GM19238 (cell line): ENCODE measurements around the gene HAX1.
"Not testable (repeated sequence)": the region's sequence is repeated elsewhere in the genome, so short reads cannot be mapped to it uniquely, and the experiment has no call there.

Source experiments
- DNase-seq: peaks from one replicate; pipeline ENCODE4 v3.0.0; 2011; ENCODE audit warnings: low spot score; ENCODE audit not compliant: insufficient read length

Gene HAX1

GRCh38 chr1:154276797-154277196 lies 4.4 kb downstream of the HAX1 start:
- no peak for DNase-seq

GRCh38 chr1:154287591-154287990 lies 15.2 kb downstream of the HAX1 start:
- not testable (repeated sequence) for DNase-seq

DNA sequence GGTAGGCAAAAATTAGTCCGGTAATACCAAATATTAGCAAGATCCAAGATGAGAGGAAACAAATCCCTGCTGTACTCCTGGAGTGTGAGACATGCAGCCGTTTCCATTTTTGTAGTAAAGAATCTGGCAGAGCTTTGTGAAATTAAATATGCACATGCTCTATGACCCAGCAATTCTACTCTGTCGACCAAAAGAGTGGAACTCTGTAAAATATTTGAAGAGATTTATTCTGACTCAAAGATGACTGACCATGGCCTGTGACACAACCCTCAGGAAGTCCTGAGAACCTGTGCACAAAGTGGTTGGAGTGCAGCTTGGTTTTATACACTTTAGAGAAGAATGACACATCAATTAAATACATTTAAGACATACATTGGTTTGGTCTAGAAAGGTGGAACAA lies 16.2 kb downstream of the HAX1 start:
- no peak for DNase-seq

GRCh38 chr1:154290921-154291320 lies 18.5 kb downstream of the HAX1 start:
- DNase-seq = no peak

- no peak for DNase-seq
Observed at GRCh38 chr1:154295408-154296235, 23.2 kb downstream of the HAX1 start.

GRCh38 chr1:154301582-154301981 lies 29.2 kb downstream of the HAX1 start:
- no peak for DNase-seq

GRCh38 chr1:154304664-154305337 lies 32.4 kb downstream of the HAX1 start:
- no peak for DNase-seq

DNA sequence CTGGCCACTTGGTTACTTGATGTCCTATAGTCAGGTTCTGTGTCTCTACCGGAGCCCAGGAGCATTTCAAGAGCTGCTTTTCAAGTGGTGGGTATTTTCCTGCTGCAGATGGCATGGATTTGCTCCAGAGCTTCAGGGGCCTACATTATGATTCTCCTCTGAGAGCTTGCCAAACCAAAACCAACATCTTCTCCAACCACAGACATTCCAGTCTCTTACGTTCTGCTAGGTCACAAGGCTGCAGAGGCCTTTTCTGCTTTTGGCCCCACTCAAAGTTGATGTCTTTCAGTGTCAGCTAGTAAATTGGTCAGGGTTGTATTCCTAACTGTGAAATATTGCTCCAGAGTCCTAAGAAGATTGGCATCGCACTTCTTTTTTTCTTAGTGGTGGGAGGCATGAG lies 33.7 kb downstream of the HAX1 start:
- DNase-seq = no peak

DNA sequence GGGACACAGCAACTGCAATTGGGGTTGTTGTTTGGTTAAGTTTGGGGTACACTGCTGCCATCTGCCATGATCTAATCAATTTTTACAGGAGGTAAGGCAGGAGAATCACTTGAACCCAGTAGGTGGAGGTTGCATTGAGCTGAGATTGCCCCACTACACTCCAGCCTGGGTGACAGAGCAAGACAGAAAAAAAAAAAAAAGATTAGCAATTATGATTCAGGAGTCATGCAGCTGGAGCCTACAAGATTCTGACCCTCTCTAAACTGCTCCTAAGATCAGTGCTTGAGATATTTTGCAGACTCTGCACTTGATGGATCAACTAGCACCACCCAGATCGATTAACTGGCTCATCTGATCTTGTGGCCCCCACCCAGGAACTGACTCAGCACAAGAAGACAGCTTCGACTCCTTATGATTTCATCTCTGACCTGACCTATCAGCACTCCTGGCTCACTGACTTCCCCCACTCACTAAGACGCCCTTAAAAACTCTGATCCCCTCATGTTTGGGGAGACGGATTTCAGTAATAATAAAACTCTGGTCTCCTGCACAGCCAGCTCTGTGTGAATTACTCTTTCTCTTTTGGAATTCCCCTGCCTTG lies 35.3 kb downstream of the HAX1 start:
- DNase-seq = not testable (repeated sequence)

DNA sequence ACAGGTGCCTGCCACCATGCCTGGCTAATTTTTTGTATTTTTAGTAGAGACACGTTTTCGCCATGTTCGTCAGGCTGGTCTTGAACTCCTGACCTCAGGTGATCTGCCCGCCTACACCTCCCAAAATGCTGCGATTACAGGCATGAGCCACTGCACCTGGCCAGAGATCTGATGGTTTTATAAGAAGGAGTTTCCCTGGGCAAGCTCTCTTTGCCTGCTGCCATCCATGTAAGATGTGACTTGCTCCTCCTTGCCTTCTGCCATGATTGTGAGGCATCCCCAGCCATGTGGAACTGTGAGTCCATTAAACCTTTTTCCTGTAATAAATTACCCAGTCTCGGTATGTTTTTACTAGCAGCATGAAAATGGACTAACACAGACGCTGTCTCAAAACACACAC lies 36.7 kb downstream of the HAX1 start:
- DNase-seq = not testable (repeated sequence)

- not testable (repeated sequence) for DNase-seq
Observed at GRCh38 chr1:154312229-154313065, 40.0 kb downstream of the HAX1 start.

GRCh38 chr1:154313066-154313356 lies 40.6 kb downstream of the HAX1 start:
- no peak for DNase-seq

DNA sequence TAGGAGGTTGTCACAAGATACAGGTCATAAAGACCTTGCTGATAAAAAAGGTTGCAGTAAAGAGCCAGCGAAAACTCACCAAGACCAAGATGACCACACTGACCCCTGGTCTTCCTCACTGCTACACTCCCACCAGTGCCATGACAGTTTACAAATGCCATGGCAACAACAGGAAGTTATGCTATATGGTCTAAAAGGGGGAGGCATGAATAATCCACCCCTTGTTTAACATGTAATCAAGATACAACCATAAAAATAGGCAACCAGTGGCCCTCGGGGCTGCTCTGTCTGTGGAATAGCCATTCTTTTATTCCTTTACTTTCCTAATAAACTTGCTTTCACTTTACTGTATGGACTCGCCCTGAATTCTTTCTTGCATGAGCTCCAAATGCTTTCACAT lies 41.8 kb downstream of the HAX1 start:
- DNase-seq = not testable (repeated sequence)

- DNase-seq = no peak
Observed at GRCh38 chr1:154316704-154317103, 44.3 kb downstream of the HAX1 start.

DNA sequence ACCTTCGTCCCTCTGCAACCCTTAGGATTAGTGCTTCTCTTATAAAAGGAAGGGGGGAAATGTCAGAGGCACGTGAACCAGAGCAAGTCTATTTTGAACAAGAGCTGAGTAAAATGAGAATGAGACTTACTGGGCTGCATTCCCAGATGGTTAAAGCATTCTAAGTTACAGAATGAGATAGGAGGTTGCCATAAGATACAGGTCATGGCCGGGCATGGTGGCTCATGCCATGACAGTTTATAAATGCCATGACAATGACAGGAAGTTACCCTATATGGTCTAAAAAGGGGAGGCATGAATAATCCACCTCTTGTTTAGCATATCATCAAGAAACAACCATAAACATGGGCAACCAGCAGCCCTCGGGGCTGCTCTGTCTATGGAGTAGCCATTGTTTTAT lies 46.0 kb downstream of the HAX1 start:
- no peak for DNase-seq

DNA sequence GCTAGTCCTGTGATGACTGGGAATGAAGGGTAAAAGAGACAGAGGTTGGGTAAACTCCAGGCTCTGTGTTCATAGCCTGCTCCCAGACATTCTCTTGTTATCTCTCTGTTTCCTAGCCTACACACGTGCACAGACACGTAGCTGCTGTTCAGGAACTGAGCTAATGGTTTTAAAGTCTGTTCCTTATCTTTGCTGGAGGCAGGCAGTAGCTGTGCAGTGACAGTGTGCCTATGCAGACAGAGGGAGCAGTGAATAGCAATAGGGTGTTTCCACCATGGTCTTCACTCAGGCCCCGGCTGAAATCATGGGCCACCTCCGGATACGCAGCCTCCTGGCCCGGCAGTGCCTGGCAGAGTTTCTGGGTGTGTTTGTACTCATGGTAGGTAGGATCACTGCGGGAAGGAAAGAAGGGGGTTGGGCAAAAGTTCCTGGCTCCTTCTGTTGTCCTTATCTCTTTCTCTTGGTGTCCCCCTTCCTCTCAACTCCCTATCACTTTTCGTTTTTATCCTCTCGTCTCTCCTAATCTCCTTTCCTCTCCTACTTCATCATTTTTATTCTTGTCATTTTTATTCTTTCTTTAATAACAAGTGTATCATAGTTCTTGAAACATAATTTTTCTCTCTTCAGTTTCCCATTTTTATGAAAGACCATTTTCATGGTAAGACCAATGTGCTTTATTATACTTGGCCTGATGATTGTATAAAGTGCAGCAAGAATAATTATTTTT lies 48.6 kb downstream of the HAX1 start, which contains the start of gene AQP10:
Gene AQP10 (plus strand): TSS at position 212 of the 727 bp plus-strand sequence. CDS start 63 bp downstream, at position 275.
- no peak for DNase-seq

GRCh38 chr1:154321609-154321934 lies 49.1 kb downstream of the HAX1 start:
- DNase-seq = not testable (repeated sequence)

DNA sequence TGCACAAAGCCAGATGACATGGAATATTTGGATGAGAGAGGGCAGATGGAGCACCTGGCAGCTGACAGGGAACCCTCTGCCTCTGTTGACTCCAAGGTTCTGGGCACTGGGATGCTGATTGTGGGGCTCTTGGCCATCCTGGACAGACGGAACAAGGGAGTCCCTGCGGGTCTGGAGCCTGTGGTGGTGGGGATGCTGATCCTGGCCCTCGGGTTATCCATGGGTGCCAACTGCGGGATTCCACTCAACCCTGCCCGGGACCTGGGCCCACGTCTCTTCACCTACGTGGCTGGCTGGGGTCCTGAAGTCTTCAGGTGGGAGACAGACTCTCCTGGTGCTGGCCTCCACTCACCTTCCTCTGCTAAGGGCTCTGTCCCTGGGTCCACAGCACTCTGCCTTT lies 51.1 kb downstream of the HAX1 start:
- no peak for DNase-seq

DNA sequence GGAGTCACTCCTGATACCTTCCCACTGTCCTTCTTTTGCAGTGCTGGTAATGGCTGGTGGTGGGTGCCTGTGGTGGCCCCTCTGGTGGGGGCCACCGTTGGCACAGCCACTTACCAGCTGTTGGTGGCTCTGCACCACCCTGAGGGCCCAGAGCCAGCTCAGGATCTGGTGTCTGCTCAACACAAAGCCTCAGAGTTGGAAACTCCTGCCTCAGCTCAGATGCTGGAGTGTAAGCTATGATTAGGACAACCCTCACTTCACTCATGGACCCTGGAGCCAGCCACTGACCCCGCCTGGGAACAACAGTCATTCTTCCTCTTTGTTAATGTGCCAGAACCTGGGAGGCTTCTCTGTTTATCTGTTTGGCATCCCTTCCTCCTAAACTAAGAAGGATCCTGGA lies 51.8 kb downstream of the HAX1 start:
- DNase-seq = no peak

DNA sequence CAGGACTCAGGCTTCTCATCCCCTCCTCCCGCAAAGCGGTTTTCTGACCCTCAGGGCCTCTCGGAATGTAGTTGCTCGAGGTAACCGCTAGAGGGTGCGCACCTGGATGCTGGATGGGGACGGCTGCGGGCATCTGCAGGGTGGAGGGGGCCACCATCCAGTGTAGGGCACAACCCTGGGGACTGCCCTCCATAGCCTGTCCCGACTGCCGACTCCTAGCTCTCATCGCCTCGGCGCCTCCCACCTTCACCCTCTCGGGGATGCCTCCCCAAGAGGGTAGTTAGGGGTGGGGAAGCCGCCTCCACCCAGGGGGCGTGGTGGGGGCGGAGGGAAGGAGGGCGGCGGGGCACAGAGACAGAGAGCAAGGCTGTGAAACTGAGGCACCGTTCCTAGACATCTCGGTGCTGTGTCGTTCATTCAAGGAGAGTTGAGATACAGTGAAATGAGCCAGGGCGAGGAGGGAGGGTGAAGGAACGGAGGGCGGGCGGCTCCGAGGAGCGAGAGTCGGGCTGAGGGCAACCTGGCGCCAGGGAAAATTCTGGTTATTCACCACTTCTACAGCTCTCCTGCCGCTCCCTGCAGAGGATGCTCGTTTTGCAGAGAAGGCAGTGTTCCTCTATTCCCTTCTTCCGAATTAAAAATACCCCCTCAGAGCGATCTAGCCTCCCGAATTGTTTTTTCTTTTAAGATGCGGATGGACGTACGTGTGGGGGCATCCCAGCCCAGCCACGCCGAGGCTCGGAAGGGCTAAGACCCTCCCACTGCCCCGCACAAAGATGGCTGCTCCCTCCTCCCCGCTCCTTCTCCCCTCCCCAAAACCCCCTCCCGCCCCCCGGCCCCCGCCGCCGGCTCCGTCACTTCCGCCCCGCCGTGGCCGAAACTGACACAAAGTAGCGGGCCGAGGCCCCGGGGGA lies 52.5 kb downstream of the HAX1 start, which contains the start of gene ATP8B2:
Gene ATP8B2 (plus strand): TSS at position 857 of the 914 bp plus-strand sequence. CDS start 2,617 bp downstream, outside the sequence.
- DNase-seq = peak; percentile 80
